Astrocyte (in vitro differentiated cells and primary cell): ENCODE results near the gene GART. TPM values are rescaled to one million over a fixed set of nuclear protein-coding genes. Genes with fewer than 3 reads are reported as not detected.
"Not testable (repeated sequence)": the region's sequence is repeated elsewhere in the genome, so short reads cannot be mapped to it uniquely, and the experiment has no call there.

Source experiments
- DNase-seq: peaks from one replicate; pipeline ENCODE4 v3.0.0-alpha.2; 2010; ENCODE audit warnings: low read depth
- FAIRE-seq: peaks from 2 replicates; lab custom pipeline; 2011; peaks lifted over from hg19 to GRCh38; lab: Jason Lieb, UNC
- H2AFZ ChIP-seq: 2 replicates; pipeline ENCODE4 v1.6.0; 2012; ENCODE audit warnings: low read depth, low read length, inconsistent platforms
- H3K27ac ChIP-seq: 2 replicates; pipeline ENCODE4 v1.5.1; 2011; ENCODE audit warnings: low read depth, low read length, inconsistent platforms
- H3K27me3 ChIP-seq: 2 replicates; pipeline ENCODE4 v1.6.0; 2011; ENCODE audit warnings: low read length, inconsistent platforms; ENCODE audit not compliant: insufficient read depth
- H3K36me3 ChIP-seq: 2 replicates; pipeline ENCODE4 v1.5.1; 2011; ENCODE audit warnings: low read length, inconsistent platforms; ENCODE audit not compliant: insufficient read depth
- H3K4me1 ChIP-seq: 2 replicates; pipeline ENCODE4 v1.5.1; 2011; ENCODE audit warnings: low read length, inconsistent platforms; ENCODE audit not compliant: insufficient read depth
- H3K4me2 ChIP-seq: 2 replicates; pipeline ENCODE4 v1.6.0; 2012; ENCODE audit warnings: low read length, inconsistent platforms
- H3K4me3 ChIP-seq: 2 replicates; pipeline ENCODE4 v1.5.1; 2011; ENCODE audit warnings: low read depth, mild to moderate bottlenecking, low read length, inconsistent platforms; ENCODE audit not compliant: insufficient read depth
- H3K79me2 ChIP-seq: 2 replicates; pipeline ENCODE4 v1.6.0; 2012; ENCODE audit warnings: mild to moderate bottlenecking, low read length, inconsistent platforms; ENCODE audit not compliant: insufficient read depth
- H3K9ac ChIP-seq: 2 replicates; pipeline ENCODE4 v1.6.0; 2012; ENCODE audit warnings: mild to moderate bottlenecking, low read length, inconsistent platforms
- H3K9me3 ChIP-seq: 2 replicates; pipeline ENCODE4 v1.5.1; 2012; ENCODE audit warnings: low read depth, mild to moderate bottlenecking, low read length, inconsistent platforms; ENCODE audit not compliant: insufficient read depth
- H4K20me1 ChIP-seq: 2 replicates; pipeline ENCODE4 v1.6.0; 2012; ENCODE audit warnings: low read length, inconsistent platforms; ENCODE audit not compliant: insufficient read depth
- H3K27ac Mint-ChIP-seq: one replicate; pipeline ENCODE4 v1.8.0; 2021; ENCODE audit warnings: mild to moderate bottlenecking, mixed read lengths; ENCODE audit not compliant: unreplicated experiment
- H3K27me3 Mint-ChIP-seq: one replicate; pipeline ENCODE4 v1.8.0; 2021; ENCODE audit warnings: low read depth, mixed read lengths; ENCODE audit not compliant: unreplicated experiment
- H3K36me3 Mint-ChIP-seq: one replicate; pipeline ENCODE4 v1.8.0; 2021; ENCODE audit warnings: low read depth, mixed read lengths; ENCODE audit not compliant: unreplicated experiment
- H3K4me1 Mint-ChIP-seq: one replicate; pipeline ENCODE4 v1.8.0; 2021; ENCODE audit warnings: low read depth, mixed read lengths; ENCODE audit not compliant: unreplicated experiment
- H3K4me3 Mint-ChIP-seq: one replicate; pipeline ENCODE4 v1.8.0; 2021; ENCODE audit warnings: mild to moderate bottlenecking, moderate library complexity, mixed read lengths; ENCODE audit not compliant: unreplicated experiment
- H3K9me3 Mint-ChIP-seq: one replicate; pipeline ENCODE4 v1.8.0; 2021; ENCODE audit warnings: mild to moderate bottlenecking, mixed read lengths; ENCODE audit not compliant: unreplicated experiment
- CTCF ChIP-seq: IDR thresholded peaks from 2 replicates; pipeline ENCODE4 v1.5.1; 2011; ENCODE audit warnings: low read depth, mild to moderate bottlenecking, inconsistent platforms, low read length, moderate library complexity; ENCODE audit not compliant: insufficient read depth
- EZH2 ChIP-seq: IDR thresholded peaks from 2 replicates; pipeline ENCODE4 v1.6.1; 2012; ENCODE audit warnings: mild to moderate bottlenecking, low read length, inconsistent platforms; ENCODE audit not compliant: insufficient read depth
- total RNA-seq: library from RNA; stranded (reverse); gene quantifications from 2 replicates; pipeline ENCODE4 v1.2.1, GENCODE V29; 2021

Gene GART
- total RNA-seq, 1 donor from 2014 or later = 99.5 TPM

- Histone ChIP-seq H3K79me2 (no peaks in the 10 kb centered on the region), H4K20me1 (no peaks in the 10 kb centered on the region), H3K27me3 (no peaks in the 10 kb centered on the region), H3K9me3 (no peaks in the 10 kb centered on the region), H3K4me2 (no peak overlapping the region), H3K36me3 (peaks cover 44% of the 10 kb centered on the region), H3K4me3 (no peak overlapping the region), H2AFZ (no peak overlapping the region), H3K27ac (no peak overlapping the region), H3K9ac (no peak overlapping the region), H3K4me1 (no peaks in the 10 kb centered on the region)
- Mint-ChIP-seq H3K4me1 (no peaks in the 10 kb centered on the region), H3K27me3 (no peaks in the 10 kb centered on the region), H3K27ac (no peak overlapping the region), H3K36me3 (peaks cover 20% of the 10 kb centered on the region), H3K4me3 (no peak overlapping the region), H3K9me3 (no peaks in the 10 kb centered on the region)
- no peak for FAIRE-seq
- no peak for DNase-seq
- TF ChIP-seq EZH2 (no peak), CTCF (no peak)
Measured at GRCh38 chr21:33512481-33512880, 29.4 kb downstream of the GART start.

- Histone ChIP-seq H3K4me1 (no peaks in the 10 kb centered on the region), H4K20me1 (no peaks in the 10 kb centered on the region), H3K36me3 (peaks cover 40% of the 10 kb centered on the region), H3K27ac (no peak overlapping the region), H3K4me3 (no peak overlapping the region), H3K9ac (no peak overlapping the region), H3K79me2 (no peaks in the 10 kb centered on the region), H3K27me3 (no peaks in the 10 kb centered on the region), H2AFZ (no peak overlapping the region), H3K9me3 (no peaks in the 10 kb centered on the region), H3K4me2 (no peak overlapping the region)
- TF ChIP-seq CTCF (no peak), EZH2 (no peak)
- Mint-ChIP-seq H3K27ac (no peak overlapping the region), H3K4me1 (no peaks in the 10 kb centered on the region), H3K27me3 (no peaks in the 10 kb centered on the region), H3K36me3 (peaks cover 21% of the 10 kb centered on the region), H3K9me3 (no peaks in the 10 kb centered on the region), H3K4me3 (no peak overlapping the region)
- FAIRE-seq = no peak
- DNase-seq = no peak
Measured at GRCh38 chr21:33511639-33512038, 30.3 kb downstream of the GART start.

GRCh38 chr21:33510826-33511225 lies 31.1 kb downstream of the GART start:
- Histone ChIP-seq H4K20me1 (no peaks in the 10 kb centered on the region), H3K79me2 (no peaks in the 10 kb centered on the region), H3K27ac (no peak overlapping the region), H3K9me3 (no peaks in the 10 kb centered on the region), H2AFZ (no peak overlapping the region), H3K9ac (no peak overlapping the region), H3K4me2 (no peak overlapping the region), H3K4me3 (no peak overlapping the region), H3K36me3 (peaks cover 35% of the 10 kb centered on the region), H3K27me3 (no peaks in the 10 kb centered on the region), H3K4me1 (no peaks in the 10 kb centered on the region)
- Mint-ChIP-seq H3K27me3 (no peaks in the 10 kb centered on the region), H3K4me1 (no peaks in the 10 kb centered on the region), H3K4me3 (no peak overlapping the region), H3K27ac (no peak overlapping the region), H3K9me3 (no peaks in the 10 kb centered on the region), H3K36me3 (peaks cover 21% of the 10 kb centered on the region)
- DNase-seq = no peak
- no peak for FAIRE-seq
- TF ChIP-seq CTCF (no peak), EZH2 (no peak)

GRCh38 chr21:33507003-33507402 lies 34.9 kb downstream of the GART start:
- H4K20me1 ChIP-seq, FAIRE-seq, H3K4me3 ChIP-seq, H3K4me3 Mint-ChIP-seq, H3K9me3 ChIP-seq, H3K9ac ChIP-seq, H3K9me3 Mint-ChIP-seq, H3K27me3 ChIP-seq, H3K79me2 ChIP-seq, H3K27ac ChIP-seq, H3K4me1 Mint-ChIP-seq, H2AFZ ChIP-seq, DNase-seq, H3K27me3 Mint-ChIP-seq, H3K27ac Mint-ChIP-seq, H3K4me1 ChIP-seq, H3K4me2 ChIP-seq: not testable (repeated sequence)
- H3K36me3 Mint-ChIP-seq = peaks cover 21% of the 10 kb centered on the region
- peaks cover 31% of the 10 kb centered on the region for H3K36me3 ChIP-seq
